Prostate gland (tissue), 2 donors: Measurements from ENCODE around the gene TOM1L2.

Experiments
- CTCF ChIP-seq, 4 experiments: fragments of 200-600 bp in 2 of 4; fragments of 450-650 bp in 2 of 4; sonication (generic) in 2 of 4; IDR thresholded peaks; 1 replicate in 3 of 4; 2 replicates in 1 of 4; pipeline ENCODE4 v1.5.1; 2016 to 2019; ENCODE audit warnings: antibody characterized with exemption in 4 of 4, mild to moderate bottlenecking in 2 of 4, moderate library complexity in 2 of 4
- POLR2A ChIP-seq: fragments of 450-650 bp; IDR thresholded peaks from one replicate; pipeline ENCODE4 v1.6.1; 2016; ENCODE audit warnings: antibody characterized with exemption, mild to moderate bottlenecking

- TF ChIP-seq CTCF (IDR thresholded peaks at IDR 0.05) (no peak), POLR2A (no peak)
These were observed 16.3 kb upstream of the TOM1L2 start for GRCh38 chr17:17988427-17988945.
